ENCODE measurements around the gene C17orf58.
"Not testable (repeated sequence)": the region's sequence is repeated elsewhere in the genome, so short reads cannot be mapped to it uniquely, and the experiment has no call there.

Gene C17orf58

DNA sequence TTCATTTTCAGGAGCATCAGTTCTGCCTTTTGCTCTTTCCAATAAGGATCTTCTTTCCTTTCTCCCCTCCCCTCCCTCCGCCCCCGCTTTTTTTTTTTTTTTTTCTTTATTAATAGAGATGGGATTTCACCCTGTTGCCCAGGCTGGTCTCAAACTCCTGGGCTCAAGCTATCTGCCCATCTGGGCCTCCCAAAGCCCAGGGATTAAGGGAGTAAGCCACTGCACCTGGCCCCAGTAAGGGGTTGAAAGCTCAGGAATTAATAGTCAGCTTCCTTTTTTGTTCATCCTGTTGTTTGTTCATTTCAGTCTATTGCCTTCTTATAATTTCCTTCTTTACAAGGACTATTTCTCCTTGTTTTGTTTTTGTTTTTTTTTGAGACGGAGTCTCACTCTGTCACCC, 7.9 kb upstream of the C17orf58 start:
- DNase-seq (ENCODE audit: low read depth): no peak

DNA sequence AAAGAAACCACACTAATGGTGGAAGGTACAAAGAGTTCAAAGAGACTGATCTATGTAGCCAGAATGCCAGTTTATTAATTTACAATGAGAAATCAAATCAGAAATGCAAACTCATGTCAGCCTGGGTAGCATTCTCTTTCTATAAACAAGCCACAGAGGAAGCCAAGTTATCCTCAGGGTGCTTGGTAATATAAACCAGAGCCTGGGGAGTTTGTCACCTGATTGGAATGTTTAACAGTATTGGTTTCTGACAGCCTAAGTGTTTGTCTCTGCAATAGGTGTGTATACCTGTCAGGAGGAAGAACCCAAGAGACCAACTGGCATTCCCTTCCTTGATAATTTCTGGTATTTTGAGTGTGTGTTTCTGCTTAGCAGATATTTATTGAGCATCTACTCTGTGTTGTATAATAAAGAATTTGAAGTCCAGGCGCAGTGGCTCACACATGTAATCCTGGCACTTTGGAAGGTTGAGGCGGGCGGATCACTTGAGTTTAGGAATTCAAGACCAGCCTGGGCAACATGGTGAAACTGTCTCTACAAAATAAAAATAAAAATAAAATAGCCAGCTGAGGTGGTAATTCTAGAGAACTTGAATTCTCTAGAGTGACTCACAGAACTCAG, 3.1 kb upstream of the C17orf58 start:
- no peak for DNase-seq (ENCODE audit: low read depth)

GRCh38 chr17:67998466-67998865, 2.2 kb upstream of the C17orf58 start:
- no peak for DNase-seq (ENCODE audit: low read depth)

DNA sequence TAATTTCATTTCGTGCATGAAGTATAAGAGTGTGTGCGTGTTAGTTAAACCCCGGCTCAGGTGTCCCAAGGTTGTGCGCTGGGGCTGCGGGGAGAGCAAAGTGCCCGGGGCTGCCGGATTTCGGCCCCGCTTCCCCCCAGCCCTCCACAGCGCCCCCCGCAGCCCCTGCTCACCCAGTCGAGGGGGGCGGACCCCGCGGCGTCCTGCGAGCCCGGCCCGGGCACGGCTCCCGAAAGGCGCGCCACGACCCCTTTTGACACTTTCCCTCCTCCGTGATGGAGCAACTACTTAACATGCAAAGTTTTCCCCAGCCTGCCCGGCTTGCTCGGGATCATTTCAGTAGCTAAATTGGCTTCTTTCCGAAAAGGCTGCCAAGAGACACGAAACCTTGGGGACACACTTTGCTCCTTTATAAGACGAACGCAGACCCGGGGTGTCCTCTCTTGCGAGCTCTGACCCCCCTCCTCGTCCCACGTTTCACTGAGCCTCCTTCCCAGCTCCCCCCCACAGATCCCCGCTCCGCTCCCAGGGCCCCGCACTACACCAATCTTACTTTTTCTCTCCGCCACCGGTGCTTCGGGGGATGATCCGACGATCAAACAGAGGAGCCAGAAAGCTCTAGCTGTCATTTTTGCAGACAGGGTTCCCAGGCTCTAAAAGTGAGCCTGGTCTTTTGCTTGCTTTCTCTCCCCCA, 552 bp downstream of the C17orf58 start:
- DNase-seq (ENCODE audit: low read depth): no peak

GRCh38 chr17:67994817-67995569, 1.3 kb downstream of the C17orf58 start:
- DNase-seq (ENCODE audit: low read depth): no peak

- DNase-seq (ENCODE audit: low read depth): no peak
Observed at GRCh38 chr17:67993998-67994361, 2.3 kb downstream of the C17orf58 start.

- peak; percentile 44 for DNase-seq (ENCODE audit: low read depth)
Observed at GRCh38 chr17:67993153-67993997, 2.9 kb downstream of the C17orf58 start.

GRCh38 chr17:67992548-67993152, 3.6 kb downstream of the C17orf58 start:
- DNase-seq (ENCODE audit: low read depth): no peak

GRCh38 chr17:67990909-67991308, 5.4 kb downstream of the C17orf58 start:
- DNase-seq (ENCODE audit: low read depth): no peak

DNA sequence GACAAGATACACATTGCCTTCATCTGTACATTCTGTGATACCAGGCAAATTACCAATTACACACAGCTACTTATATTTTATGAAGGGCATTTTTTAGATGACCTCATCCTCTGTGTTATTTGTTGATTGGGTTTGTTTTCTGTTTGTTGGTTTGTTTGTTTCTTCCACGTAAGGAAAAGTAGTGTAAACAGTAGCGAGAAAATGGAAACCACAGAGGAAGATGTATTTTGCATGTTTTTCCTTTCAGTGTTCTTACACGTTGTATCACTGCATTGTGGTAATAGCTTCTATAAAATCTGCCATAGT, 12.9 kb downstream of the C17orf58 start:
- DNase-seq (ENCODE audit: low read depth): no peak

GRCh38 chr17:67982686-67983382, 13.4 kb downstream of the C17orf58 start:
- DNase-seq (ENCODE audit: low read depth): no peak

DNA sequence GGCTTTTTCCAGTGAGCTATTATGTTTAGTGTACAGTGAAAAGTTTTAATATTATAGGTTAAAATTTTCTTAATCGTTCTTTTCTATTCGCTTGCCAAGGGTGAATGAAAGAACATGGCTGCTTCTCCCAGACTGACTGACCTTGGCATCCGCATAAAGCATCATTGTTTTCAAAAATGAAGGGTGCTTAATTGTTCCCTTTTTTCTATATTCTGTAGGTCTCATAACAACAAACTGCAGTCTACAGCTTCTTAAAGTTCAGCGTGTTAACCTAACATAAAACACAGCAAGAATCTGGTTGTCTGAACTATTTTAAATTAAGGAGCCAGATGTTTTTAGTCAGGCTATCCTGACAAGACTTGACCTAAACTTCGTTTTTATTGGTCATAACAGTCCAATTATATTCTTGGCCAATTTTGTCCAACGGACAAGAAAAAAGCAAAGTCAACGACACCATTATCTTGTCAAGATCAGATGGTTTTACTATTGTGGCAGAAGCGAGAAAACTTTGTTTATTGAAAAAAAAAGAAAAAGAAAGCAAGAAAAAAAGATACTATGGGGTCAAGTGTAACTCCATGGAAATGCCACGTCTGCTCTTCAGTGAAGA, 14.1 kb downstream of the C17orf58 start:
- DNase-seq (ENCODE audit: low read depth): no peak

DNA sequence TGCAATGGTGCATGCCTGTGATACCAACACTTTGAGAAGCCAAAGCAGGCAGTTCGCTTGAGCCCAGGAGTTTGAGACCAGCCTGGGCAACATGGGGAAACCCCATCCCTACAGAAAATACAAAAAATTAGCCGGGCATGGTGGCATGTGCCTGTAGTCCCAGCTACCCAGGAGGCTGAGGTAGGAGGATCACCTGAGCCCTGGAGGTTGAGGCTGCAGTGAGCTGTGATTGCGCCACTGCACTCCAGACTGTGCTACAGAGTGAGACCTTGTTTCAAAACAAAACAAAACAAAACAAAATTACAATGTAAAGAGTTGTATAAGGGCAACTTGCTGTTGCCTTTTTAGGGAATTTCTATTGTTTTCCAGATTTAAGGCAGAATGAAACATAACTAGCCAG, 15.4 kb downstream of the C17orf58 start:
- DNase-seq (ENCODE audit: low read depth): not testable (repeated sequence)

- no peak for DNase-seq (ENCODE audit: low read depth)
Observed at GRCh38 chr17:67980456-67980855, 15.8 kb downstream of the C17orf58 start.

- DNase-seq (ENCODE audit: low read depth): not testable (repeated sequence)
Observed at GRCh38 chr17:67976306-67976705, 20.0 kb downstream of the C17orf58 start.

DNA sequence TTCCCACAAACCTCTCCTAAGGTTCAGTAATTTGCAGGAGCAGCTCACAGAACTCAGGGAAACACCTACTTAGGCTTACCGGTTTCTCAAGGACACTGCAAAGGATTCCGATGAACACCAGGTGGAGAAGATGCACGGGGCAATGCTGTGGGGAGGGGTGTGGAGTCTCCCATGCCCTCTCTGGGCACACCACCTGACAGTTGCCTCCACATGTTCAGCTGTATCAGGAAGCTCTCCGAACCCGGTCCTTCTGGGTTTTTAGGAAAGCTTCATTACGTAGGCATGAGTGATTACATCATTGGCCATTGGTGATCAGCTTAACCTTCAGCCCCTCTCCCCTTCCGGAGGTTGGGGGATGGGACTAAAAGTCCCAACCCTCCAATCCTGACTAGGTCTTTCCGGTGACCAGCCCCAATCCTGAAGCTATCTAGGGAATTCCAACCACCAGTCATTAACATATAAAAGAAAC, 21.6 kb downstream of the C17orf58 start:
- DNase-seq (ENCODE audit: low read depth): no peak

GRCh38 chr17:67974185-67974584, 22.1 kb downstream of the C17orf58 start:
- no peak for DNase-seq (ENCODE audit: low read depth)

GRCh38 chr17:67970783-67971182, 25.5 kb downstream of the C17orf58 start:
- no peak for DNase-seq (ENCODE audit: low read depth)

DNA sequence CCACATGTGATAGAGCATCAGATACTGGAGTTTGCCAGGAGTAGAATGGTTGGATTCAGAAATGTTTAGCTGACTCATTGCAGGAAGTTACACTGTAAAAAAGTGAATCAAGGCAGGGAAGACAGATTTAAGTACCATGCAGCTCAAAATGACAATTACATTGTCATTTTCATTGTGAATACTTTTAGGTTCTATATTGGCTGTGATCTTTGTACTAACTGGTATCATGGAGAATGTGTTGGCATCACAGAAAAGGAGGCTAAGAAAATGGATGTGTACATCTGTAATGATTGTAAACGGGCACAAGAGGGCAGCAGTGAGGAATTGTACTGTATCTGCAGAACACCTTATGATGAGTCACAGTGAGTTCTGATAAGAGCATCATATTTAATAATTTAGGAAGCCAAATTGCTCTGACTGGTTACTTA, 33.1 kb downstream of the C17orf58 start:
- peak; percentile 68 for DNase-seq (ENCODE audit: low read depth)

- not testable (repeated sequence) for DNase-seq (ENCODE audit: low read depth)
Observed at GRCh38 chr17:67962156-67962555, 34.1 kb downstream of the C17orf58 start.

DNA sequence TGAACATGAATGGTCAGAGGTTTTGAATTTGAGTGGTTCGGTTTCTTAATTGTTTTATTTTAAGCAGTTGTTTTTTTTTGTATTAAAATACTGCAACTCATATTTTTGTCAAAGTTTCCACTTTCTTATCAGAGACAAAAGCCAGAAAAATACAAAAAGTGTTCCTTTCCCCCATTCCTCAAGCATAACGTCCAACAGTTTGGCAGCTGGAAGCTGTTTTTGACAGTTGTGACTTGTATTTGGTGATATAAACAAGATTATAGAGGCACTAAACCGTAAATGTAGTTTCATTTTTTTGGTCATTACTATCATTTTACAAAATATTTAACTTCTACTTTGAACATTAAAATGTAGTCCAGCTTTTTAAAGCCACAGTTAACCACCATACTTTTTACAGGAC, 36.0 kb downstream of the C17orf58 start:
- not testable (repeated sequence) for DNase-seq (ENCODE audit: low read depth)
